Measurements from ENCODE around the gene PPP6C.
"Not testable (repeated sequence)": the region's sequence is repeated elsewhere in the genome, so short reads cannot be mapped to it uniquely, and the experiment has no call there.

Gene PPP6C

DNA sequence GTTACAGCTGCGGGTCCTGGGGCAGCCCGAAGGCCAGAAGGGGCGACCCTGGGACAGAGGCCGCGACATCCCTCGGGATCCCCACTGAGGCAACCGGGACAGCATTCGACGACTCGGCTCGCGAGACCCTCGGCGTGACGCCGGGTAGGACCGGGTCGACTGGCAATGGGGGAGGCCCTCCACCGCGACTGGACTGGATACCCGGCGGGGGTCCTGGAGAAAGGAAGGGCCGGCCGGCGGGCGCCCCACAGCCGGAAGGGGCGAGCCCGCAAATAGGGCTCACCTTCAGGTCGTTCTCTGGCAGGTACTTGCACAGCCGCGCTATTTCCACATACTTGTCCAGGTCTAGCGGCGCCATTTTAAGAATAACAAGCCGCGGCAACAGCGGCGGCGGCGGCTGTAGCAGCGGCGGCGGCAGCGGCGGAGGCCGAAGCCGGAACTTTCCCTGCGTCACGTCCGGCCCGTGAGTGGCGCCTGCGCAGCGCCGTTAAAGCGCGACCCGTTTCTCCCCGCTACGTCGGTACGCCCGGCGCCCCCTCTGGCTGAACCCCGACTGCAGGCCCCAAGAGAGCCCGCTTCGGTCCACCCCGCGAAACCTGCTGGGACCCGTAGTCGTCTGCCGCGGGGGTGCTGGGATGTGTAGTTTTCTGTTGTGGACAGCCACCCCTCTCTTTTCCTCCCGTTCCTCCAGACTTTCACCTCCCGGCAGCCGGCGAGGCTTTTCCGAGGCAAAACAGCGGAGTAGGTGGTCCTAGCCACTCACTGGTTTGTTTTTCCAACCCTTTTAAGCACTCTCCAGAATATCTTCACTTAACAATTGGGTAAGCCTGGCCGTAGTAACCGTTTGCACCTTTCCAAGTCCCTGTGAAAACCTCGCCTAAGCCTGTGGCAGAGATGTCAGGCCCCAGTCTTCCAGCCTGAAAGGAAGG, at the start of gene PPP6C:
Gene PPP6C, minus strand, starts transcription at position 443 of the 929 bp plus-strand sequence. Its CDS starts 85 bp downstream, at position 358.
- DNase-seq = peak; percentile 92 to 94

GRCh38 chr9:125238915-125239446, 49.4 kb upstream of the PPP6C start:
- no peak for DNase-seq

DNA sequence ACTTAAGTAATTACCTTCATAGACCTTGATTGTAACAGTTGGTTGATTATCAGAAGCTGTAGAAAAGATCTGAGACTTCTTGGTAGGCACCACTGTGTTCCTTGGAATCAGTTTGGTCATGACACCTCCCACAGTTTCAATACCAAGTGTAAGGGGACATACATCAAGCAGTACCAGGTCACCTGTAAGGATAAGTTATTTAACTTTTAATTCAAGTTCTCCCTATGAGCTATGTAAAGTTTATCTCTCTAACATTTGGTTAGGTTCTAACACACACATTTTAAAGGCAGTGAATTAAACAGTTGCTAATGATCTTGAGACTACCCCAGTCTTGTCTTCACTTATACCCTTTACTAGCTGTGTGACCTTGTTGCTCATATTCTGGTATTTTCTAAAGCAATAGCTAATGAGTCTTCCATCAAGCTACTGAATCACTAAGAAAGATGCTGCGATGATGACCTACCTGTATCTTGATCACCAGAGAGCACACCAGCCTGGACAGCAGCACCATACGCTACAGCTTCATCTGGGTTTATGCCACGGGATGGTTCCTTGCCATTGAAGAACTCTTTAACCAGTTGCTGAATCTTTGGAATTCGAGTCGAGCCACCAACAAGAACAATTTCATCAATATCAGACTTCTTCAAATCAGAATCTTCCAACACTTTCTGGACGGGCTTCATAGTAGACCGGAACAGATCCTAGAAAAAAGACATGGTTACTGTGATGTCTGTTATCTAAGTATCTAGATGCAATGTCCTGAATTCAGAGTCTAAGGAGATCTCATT, 48.7 kb upstream of the PPP6C start:
- no peak for DNase-seq

- DNase-seq = not testable (repeated sequence)
Measured at GRCh38 chr9:125236520-125237159, 47.0 kb upstream of the PPP6C start.

DNA sequence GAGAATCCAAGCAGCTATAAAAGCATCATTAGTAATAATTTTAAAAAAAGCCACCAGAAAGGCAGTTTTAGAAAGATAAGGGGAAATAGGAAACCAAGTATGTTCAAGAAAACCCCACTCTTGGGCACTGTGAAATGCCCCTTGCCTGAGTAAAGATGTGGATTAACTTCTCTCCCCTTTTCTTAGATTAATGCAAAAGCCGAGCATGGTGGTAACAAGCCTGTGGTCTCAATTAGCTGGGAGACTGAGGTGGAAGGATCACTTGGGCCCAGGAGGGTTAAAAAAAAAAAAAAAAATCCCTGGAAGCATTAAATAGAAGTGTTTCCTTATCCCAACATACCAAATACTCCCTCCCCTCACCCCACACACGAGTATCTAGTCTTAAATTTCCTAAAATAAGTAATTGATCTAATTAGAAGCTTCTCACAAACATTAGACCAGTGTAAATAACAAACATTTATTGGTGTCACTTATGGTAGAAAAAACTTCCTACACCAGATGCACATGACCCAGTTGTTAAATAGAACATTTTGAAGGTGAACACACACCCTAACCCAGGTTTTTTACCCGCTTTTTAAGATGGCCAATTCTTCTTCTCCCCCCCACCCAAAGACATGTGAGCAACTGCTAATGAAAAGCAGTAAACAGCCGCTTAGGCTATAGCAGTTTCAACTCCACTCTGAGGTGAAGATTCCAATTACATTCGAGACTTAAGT, 46.4 kb upstream of the PPP6C start:
- DNase-seq = no peak

DNA sequence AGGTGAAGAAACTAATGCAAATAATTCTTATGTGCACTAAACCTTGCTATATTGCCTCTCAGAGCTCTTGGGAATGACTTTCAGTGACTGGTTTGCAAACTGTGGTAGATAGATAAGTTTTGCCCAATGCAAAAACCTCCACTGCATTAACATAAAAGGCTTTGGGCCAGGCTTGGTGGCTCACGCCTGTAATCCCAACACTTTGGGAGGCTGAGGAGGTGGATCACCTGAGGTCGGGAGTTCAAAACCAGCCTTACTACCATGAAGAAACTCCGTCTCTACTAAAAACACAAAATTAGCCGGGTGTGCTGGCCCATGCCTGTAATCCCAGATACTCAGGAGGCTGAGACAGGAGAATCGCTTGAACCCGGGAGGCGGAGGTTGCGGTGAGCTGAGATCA, 44.5 kb upstream of the PPP6C start:
- DNase-seq = not testable (repeated sequence)

GRCh38 chr9:125233678-125234077, 44.1 kb upstream of the PPP6C start:
- no peak for DNase-seq

DNA sequence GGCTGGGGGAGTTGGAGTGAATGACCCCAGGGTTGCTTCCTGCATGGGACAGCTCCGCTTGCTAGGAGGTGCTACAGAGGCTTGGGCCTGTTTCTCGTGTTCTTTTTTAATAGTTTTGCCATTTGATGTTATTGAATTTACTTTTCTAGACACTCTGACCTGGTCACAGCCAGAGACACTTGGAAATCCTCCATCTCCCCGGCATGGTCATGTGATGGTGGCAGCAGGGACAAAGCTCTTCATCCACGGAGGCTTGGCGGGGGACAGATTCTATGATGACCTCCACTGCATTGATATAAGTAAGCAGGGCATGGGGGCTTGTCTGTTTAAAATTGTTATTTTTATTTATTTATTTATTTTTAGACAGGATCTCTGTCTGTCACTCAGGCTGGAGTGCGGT, 38.2 kb upstream of the PPP6C start:
- no peak for DNase-seq

GRCh38 chr9:125224858-125225257, 35.3 kb upstream of the PPP6C start:
- not testable (repeated sequence) for DNase-seq

DNA sequence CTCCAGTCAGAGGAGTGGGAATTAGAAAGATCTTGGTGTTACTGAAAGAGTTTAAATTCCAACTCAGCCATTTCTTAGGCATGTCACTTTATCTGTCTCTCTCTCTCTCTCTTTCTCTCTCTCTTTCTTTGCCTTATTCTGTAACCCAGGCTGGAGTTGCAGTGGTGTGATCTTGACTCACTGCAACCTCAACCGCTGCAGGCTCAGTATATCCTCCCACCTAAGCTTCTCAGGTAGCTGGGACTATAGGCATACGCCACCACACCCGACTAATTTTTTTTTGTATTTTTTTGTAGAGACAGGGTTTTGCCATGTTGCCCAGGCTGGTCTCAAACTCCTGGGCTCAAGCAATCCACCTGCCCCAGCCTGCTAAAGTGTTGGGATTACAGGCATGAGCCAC, 29.0 kb upstream of the PPP6C start:
- DNase-seq = no peak

DNA sequence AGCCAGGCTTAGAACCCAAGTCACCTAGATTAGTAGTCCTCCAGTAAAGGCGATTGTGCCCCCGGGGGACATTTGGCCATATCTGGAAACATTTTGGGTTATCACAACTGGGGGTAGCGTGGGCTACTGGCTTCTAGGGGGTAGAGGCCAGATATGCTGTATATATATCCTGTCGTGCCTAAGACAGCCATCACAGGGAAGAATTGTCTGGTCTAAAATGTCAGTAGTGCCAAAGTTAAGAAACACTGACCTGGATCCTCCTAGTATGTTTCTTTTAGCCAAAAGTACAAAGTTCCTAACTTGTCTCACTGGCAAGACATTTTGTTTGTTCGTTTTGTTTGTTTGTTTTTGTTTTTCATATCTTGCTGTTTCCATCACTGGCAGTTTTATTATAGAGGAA, 24.6 kb upstream of the PPP6C start:
- no peak for DNase-seq

- DNase-seq = no peak
Measured at GRCh38 chr9:125204477-125204876, 14.9 kb upstream of the PPP6C start.

GRCh38 chr9:125202846-125203618, 13.4 kb upstream of the PPP6C start:
- DNase-seq = no peak

DNA sequence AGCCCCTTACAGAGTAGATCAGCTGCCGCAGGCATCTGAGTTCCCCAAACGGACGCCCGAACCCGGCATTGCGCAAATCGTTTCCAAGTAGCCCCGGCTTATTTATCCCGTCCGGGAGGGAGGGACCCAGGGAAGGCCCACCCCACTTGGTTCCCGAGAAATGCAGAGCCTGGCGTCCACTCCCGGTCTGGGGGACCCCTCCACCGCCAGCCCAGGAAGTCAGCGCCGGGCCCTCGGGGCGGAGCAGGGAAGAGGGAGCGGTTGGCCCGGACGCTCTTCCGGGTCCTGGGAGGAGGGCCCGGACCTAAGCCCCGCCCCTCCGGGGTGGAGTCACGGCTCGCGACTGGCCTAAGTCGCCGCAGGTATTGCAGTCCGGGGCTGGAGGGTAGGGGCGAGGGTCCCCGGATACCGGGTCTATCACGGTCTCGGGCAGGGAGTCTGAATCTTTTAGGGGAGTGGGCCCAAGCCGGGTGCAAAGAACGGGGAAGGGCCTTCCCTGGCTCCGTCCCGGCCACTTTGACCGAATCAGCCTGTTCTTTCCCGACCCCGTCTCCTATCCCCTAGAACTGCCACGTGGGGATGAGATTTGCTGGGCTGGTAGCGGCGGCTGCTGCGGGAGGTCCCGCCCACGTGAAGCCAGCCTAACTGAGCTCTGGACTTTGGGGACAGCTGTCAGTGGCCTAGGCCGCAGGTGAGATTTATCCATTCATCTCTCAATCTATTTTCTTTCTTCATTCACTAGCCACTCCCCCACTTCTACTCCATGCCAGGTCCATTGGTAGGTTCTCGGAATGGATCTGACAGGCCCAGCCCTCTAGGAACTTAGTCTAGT, 10.8 kb upstream of the PPP6C start, which contains the start of gene RABEPK:
Gene RABEPK, plus strand, starts transcription at position 327 of the 832 bp plus-strand sequence. CDS start 2,472 bp downstream, outside the sequence.
- peak; percentile 84 to 89 for DNase-seq

GRCh38 chr9:125195591-125195990, 6.0 kb upstream of the PPP6C start:
- DNase-seq = not testable (repeated sequence)

DNA sequence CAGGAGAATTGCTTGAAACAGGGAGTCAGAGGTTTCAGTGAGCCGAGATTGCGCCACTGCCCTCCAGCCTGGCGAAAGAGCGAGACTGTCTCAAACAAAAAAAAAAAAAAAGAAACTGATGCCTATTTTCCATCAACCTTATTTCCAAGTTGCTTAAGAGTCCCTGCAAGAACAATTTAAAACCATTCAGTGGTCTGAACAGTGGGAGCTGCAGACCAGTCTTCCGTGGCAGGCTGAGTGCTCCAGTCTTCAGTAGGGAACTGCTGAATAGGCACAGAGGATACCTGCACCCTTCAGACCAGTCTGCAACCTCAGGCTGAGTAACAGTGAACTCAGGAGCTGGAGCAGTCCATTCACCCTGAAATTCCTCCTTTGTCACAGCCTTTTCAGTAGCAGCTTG, 4.9 kb upstream of the PPP6C start:
- not testable (repeated sequence) for DNase-seq

GRCh38 chr9:125190361-125190801, 778 bp upstream of the PPP6C start:
- DNase-seq = no peak

- no peak for DNase-seq
Measured at GRCh38 chr9:125189011-125189360, 617 bp downstream of the PPP6C start.

DNA sequence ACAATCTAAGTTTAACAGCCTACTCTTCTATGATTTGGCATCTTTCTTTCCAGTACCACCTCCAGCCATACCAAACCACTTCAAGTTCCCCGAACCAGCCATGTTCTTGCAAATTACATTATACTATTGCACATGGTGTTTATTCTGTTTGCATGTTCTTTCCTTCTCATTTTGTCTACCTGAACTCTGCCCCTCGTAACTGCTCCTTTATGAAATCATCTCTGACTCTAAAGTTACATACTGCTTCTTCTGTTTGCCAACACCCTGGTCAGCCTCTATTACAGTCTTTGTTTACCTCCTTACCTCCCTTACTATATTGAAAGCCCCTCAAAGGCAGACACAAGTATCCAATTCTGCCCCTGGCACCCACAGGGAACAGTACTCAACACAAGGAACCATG, 6.0 kb downstream of the PPP6C start:
- DNase-seq = no peak

DNA sequence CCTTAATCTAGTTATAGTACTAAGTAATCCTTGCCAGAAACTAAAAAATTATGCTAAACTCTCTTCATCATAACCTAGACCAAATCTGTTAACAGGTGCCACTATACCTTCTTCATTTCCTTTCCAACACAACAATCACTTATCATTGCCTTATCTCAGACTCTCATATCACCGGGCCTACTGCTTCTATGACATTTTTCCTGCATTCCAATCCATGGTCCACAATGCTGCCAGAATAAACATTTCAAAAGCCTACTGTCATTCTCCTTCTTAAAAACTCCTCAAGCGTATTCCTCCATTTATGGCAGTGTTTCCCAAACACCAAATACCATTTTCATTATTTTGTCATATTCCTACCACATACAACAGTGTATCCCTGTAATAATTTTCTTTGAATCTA, 6.5 kb downstream of the PPP6C start:
- DNase-seq = no peak

All from NCI-H1930 (cell line).